H1 (cell line): ENCODE results near the gene MAP1B. TPM values are rescaled to one million over a fixed set of nuclear protein-coding genes. Genes with fewer than 3 reads are reported as not detected.

ENCODE experiments used
- CTCF ChIA-PET: fragments of 300-600 bp; sonication (Branson Sonifier 250); formaldehyde crosslinking; loops from one replicate; lab custom pipeline; 2021; ENCODE audit not compliant: partially characterized antibody; lab: Charles Lee
- POLR2A ChIA-PET: fragments of 300-600 bp; sonication (Branson Sonifier 250); formaldehyde crosslinking; loops from one replicate; lab custom pipeline; 2021; ENCODE audit warnings: inconsistent platforms; ENCODE audit not compliant: partially characterized antibody; lab: Charles Lee
- DNase-seq, 2 experiments: peaks; one replicate each; pipeline versions ENCODE4 v3.0.0 to v3.0.0-alpha.2; 2010 to 2022; ENCODE audit warnings: low spot score in 2 of 2, low read depth in 1 of 2, mixed read lengths in 1 of 2
- FAIRE-seq: peaks from 2 replicates; lab custom pipeline; 2011; peaks lifted over from hg19 to GRCh38; lab: Jason Lieb, UNC
- H2AFZ ChIP-seq: 2 replicates; pipeline ENCODE4 v1.8.1; 2012; ENCODE audit warnings: low read length, inconsistent platforms
- H2AK5ac ChIP-seq: 2 replicates; pipeline ENCODE4 v1.6.1; 2013; ENCODE audit warnings: low read depth, low read length
- H2BK120ac ChIP-seq: replicated peaks from 2 replicates; pipeline ENCODE3; 2013; ENCODE audit warnings: low read depth, low read length, inconsistent platforms
- H2BK12ac ChIP-seq: 2 replicates; pipeline ENCODE4 v1.6.1; 2013; ENCODE audit warnings: low read depth, low read length
- H2BK15ac ChIP-seq: 2 replicates; pipeline ENCODE4 v1.6.1; 2013; ENCODE audit warnings: low read length
- H2BK20ac ChIP-seq: 2 replicates; pipeline ENCODE4 v1.6.1; 2013; ENCODE audit warnings: low read length
- H2BK5ac ChIP-seq: 2 replicates; pipeline ENCODE4 v1.6.1; 2013; ENCODE audit warnings: low read depth, low read length
- H3K14ac ChIP-seq: 2 replicates; pipeline ENCODE4 v1.6.1; 2013; ENCODE audit warnings: inconsistent platforms; ENCODE audit not compliant: insufficient read length
- H3K18ac ChIP-seq: 2 replicates; pipeline ENCODE4 v1.6.1; 2013; ENCODE audit warnings: low read length; ENCODE audit errors: extremely low read depth
- H3K23ac ChIP-seq: 2 replicates; pipeline ENCODE4 v1.6.1; 2013; ENCODE audit warnings: inconsistent platforms; ENCODE audit not compliant: insufficient read length
- H3K23me2 ChIP-seq: 2 replicates; pipeline ENCODE4 v1.6.1; 2013; ENCODE audit warnings: low read depth, low read length
- H3K27ac ChIP-seq: 2 replicates; pipeline ENCODE4 v1.6.1; 2011; ENCODE audit warnings: low read depth, low read length, inconsistent platforms
- H3K27me3 ChIP-seq, 4 experiments: replicated peaks in 1 of 4; 1 replicate in 1 of 4; 2 replicates in 3 of 4; pipeline versions ENCODE4 v1.6.1 to v1.8.1; 2011 to 2013; ENCODE audit warnings: low read length in 3 of 4, mild to moderate bottlenecking in 3 of 4, inconsistent platforms in 2 of 4, mixed read lengths in 2 of 4, moderate library complexity in 1 of 4; ENCODE audit not compliant: control insufficient read depth in 3 of 4, insufficient read depth in 3 of 4; ENCODE audit errors: extremely low read depth in 1 of 4
- H3K36me3 ChIP-seq, 4 experiments: 2 replicates each; pipeline versions ENCODE4 v1.6.1 to v1.8.1; 2011 to 2013; ENCODE audit warnings: mild to moderate bottlenecking in 4 of 4, low read length in 3 of 4, moderate library complexity in 2 of 4, control low read depth in 1 of 4, inconsistent platforms in 1 of 4; ENCODE audit not compliant: insufficient read depth in 4 of 4, control insufficient read depth in 2 of 4
- H3K4ac ChIP-seq: replicated peaks from 2 replicates; pipeline ENCODE3; 2013; ENCODE audit warnings: low read length, low read depth, mixed read lengths, inconsistent platforms; ENCODE audit not compliant: insufficient read length
- H3K4me1 ChIP-seq, 4 experiments: replicated peaks in 1 of 4; 1 replicate in 1 of 4; 2 replicates in 3 of 4; pipeline versions ENCODE4 v1.6.1 to v1.8.1; 2011 to 2013; ENCODE audit warnings: low read length in 3 of 4, inconsistent platforms in 2 of 4, mixed read lengths in 1 of 4; ENCODE audit not compliant: insufficient read depth in 4 of 4, control insufficient read depth in 3 of 4
- H3K4me2 ChIP-seq, 2 experiments: 2 replicates each; pipeline versions ENCODE4 v1.6.1 to v1.8.1; 2011 to 2013; ENCODE audit warnings: low read depth in 2 of 2, low read length in 2 of 2, control low read depth in 1 of 2, inconsistent platforms in 1 of 2, mild to moderate bottlenecking in 1 of 2; ENCODE audit not compliant: insufficient read depth in 1 of 2
- H3K4me3 ChIP-seq, 4 experiments: fragments of 200-600, 300-600 bp in 1 of 4; sonication (generic), shearing (Covaris generic), sonication (Bioruptor Twin) in 1 of 4; 2 replicates each; pipeline versions ENCODE4 v1.5.1 to v1.8.1; 2011 to 2016; ENCODE audit warnings: low read length in 4 of 4, low read depth in 3 of 4, control low read depth in 2 of 4, inconsistent platforms in 2 of 4, mild to moderate bottlenecking in 2 of 4, mixed read lengths in 1 of 4, moderate library complexity in 1 of 4; ENCODE audit not compliant: insufficient read depth in 2 of 4; ENCODE audit errors: extremely low read depth in 1 of 4
- H3K56ac ChIP-seq: replicated peaks from 2 replicates; pipeline ENCODE3; 2013; ENCODE audit warnings: low read depth, mild to moderate bottlenecking, mixed read lengths, low read length, inconsistent platforms; ENCODE audit not compliant: insufficient read length
- H3K79me1 ChIP-seq: 2 replicates; pipeline ENCODE4 v1.6.1; 2013; ENCODE audit warnings: low read depth, low read length, control low read depth
- H3K79me2 ChIP-seq, 2 experiments: 2 replicates each; pipeline versions ENCODE4 v1.6.1 to v1.8.1; 2012 to 2013; ENCODE audit warnings: low read length in 2 of 2, mild to moderate bottlenecking in 2 of 2, inconsistent platforms in 1 of 2; ENCODE audit not compliant: insufficient read depth in 2 of 2, control insufficient read depth in 1 of 2
- H3K9ac ChIP-seq, 4 experiments: replicated peaks in 1 of 4; 1 replicate in 1 of 4; 2 replicates in 3 of 4; pipeline versions ENCODE4 v1.6.1 to v1.8.1; 2011 to 2013; ENCODE audit warnings: low read depth in 3 of 4, low read length in 3 of 4, control low read depth in 2 of 4, mild to moderate bottlenecking in 2 of 4, moderate library complexity in 2 of 4, inconsistent platforms in 1 of 4; ENCODE audit errors: extremely low read depth in 1 of 4
- H3K9me3 ChIP-seq, 2 experiments: 2 replicates each; pipeline versions ENCODE4 v1.6.1 to v1.8.1; 2012 to 2013; ENCODE audit warnings: mild to moderate bottlenecking in 2 of 2, moderate library complexity in 2 of 2, control low read depth in 1 of 2, inconsistent platforms in 1 of 2, low read depth in 1 of 2, low read length in 1 of 2, mixed read lengths in 1 of 2; ENCODE audit not compliant: insufficient read depth in 2 of 2
- H4K20me1 ChIP-seq, 2 experiments: replicated peaks in 1 of 2; 2 replicates each; pipeline versions ENCODE3 to v1.8.1; 2011 to 2013; ENCODE audit warnings: inconsistent platforms in 2 of 2, low read length in 2 of 2, mild to moderate bottlenecking in 1 of 2; ENCODE audit not compliant: insufficient read depth in 2 of 2, control insufficient read depth in 1 of 2
- H4K5ac ChIP-seq: 2 replicates; pipeline ENCODE4 v1.6.1; 2013; ENCODE audit warnings: low read length, low read depth, mixed read lengths, inconsistent platforms; ENCODE audit not compliant: insufficient read length
- H4K8ac ChIP-seq: 2 replicates; pipeline ENCODE4 v1.8.0; 2013; ENCODE audit warnings: mild to moderate bottlenecking, moderate library complexity, low read length, inconsistent platforms; ENCODE audit not compliant: insufficient read depth; ENCODE audit errors: extremely low read depth
- H4K91ac ChIP-seq: replicated peaks from 2 replicates; pipeline ENCODE3; 2013; ENCODE audit warnings: low read length, mixed read lengths, inconsistent platforms; ENCODE audit not compliant: insufficient read length
- ASH2L ChIP-seq: fragments of 200-600, 300-600 bp; sonication (generic); IDR thresholded peaks from one replicate; pipeline ENCODE4 v1.7.1; 2017; ENCODE audit warnings: low read length
- SRF ChIP-seq: IDR thresholded peaks from 2 replicates; pipeline ENCODE4 v1.6.1; 2011; ENCODE audit warnings: mild to moderate bottlenecking, low read depth, low read length, moderate library complexity
- WGBS, 2 experiments: shearing (Covaris generic) in 1 of 2; methylation state at CpG; one replicate each; pipeline versions ENCODE4 v1.1.6 to v1.1.7; 2013 to 2015; ENCODE audit warnings: low lambda C conversion rate in 2 of 2, mixed read lengths in 2 of 2, inconsistent platforms in 1 of 2, low coverage in 1 of 2, missing lambda C conversion rate in 1 of 2; ENCODE audit not compliant: insufficient replicate concordance in 2 of 2, insufficient coverage in 1 of 2, insufficient read length in 1 of 2; ENCODE audit errors: extremely low coverage in 1 of 2, missing lambda C conversion rate in 1 of 2; 5-methylcytosine and 5-hydroxymethylcytosine counted together
- polyA plus RNA-seq, 7 experiments: library from polyadenylated mRNA; depleted of rRNA in 3 of 7; stranded (reverse) in 5 of 7; unstranded in 2 of 7; fragments of >200 nt in 5 of 7; fragments of 200-250 nt in 2 of 7; gene quantifications; 1 replicate in 5 of 7; 2 replicates in 1 of 7; 4 replicates in 1 of 7; pipeline versions ENCODE4 v1.2.1 to v1.2.3, GENCODE V29; 2011 to 2013; ENCODE audit warnings: missing spikeins in 2 of 7, mixed read lengths in 2 of 7
- total RNA-seq: library from RNA; stranded (reverse); fragmentation: NEBNext Ultra II Directional; extraction: Animal tissue kit (Norgen Biotek cat#: 25700); gene quantifications from 2 replicates; pipeline ENCODE4 v1.2.1, GENCODE V29; 2021

Gene MAP1B
- total and polyA plus RNA-seq, 2 of the 8 experiments (the other 6 are each of a cell fraction or from before 2014, with no cell fraction given): 24.5 to 120 TPM

- 0 out of 4 replicates have a peak, but pooled peaks cover 0 to 2% of the 10 kb centered on the region in 2 experiments for H3K79me2 ChIP-seq
Measured at GRCh38 chr5:72161951-72162350, 54.7 kb downstream of the MAP1B start.

More at GRCh38 chr5:72161951-72162350, 54.7 kb downstream of the MAP1B start:
- Histone ChIP-seq H4K5ac (no peak overlapping the region), H3K4me1 (peaks cover 2 to 18% (median 11%) of the 10 kb centered on the region in 4 experiments; a peak in 6 of 7 replicates), H2BK20ac (no peak overlapping the region), H2AFZ (no peak overlapping the region), H2BK5ac (no peak overlapping the region), H3K23ac (no peak overlapping the region), H4K91ac (no peak overlapping the region), H3K9ac (no peak overlapping the region), H4K8ac (no peak overlapping the region), H3K4ac (no peak overlapping the region), H3K4me2 (no peak overlapping the region), H3K36me3 (no peaks in the 10 kb centered on the region; a peak in 1 of 8 replicates), H4K20me1 (peaks cover 0 to 2% of the 10 kb centered on the region in 2 experiments), H3K23me2 (no peaks in the 10 kb centered on the region), H2BK12ac (no peak overlapping the region), H3K56ac (no peak overlapping the region), H3K4me3 (no peak overlapping the region), H3K27ac (no peak overlapping the region), H3K14ac (no peak overlapping the region), H2BK15ac (no peak overlapping the region), H3K9me3 (no peaks in the 10 kb centered on the region), H3K79me1 (0 out of 2 replicates have a peak, but pooled peaks cover 4% of the 10 kb centered on the region), H3K27me3 (no peaks in the 10 kb centered on the region), H2AK5ac (no peak overlapping the region), H3K18ac (no peak overlapping the region), H2BK120ac (no peak overlapping the region)
- WGBS, 2 experiments: 86% methylated on average over 3 of the region's 4 CpGs; no CpG with 5 or more reads in 1 of the 2 experiments
- CTCF ChIA-PET: no interaction called here
- FAIRE-seq (no peak), DNase-seq (no peak)
- POLR2A ChIA-PET: no interaction called here
- TF ChIP-seq ASH2L: no peak
- no peak for TF ChIP-seq SRF
